SH-SY5Y (cell line): ENCODE data around the gene MCM7.

ENCODE experiments used
- GATA2 ChIP-seq: IDR thresholded peaks from 2 replicates; pipeline ENCODE4 v1.6.1; 2011; ENCODE audit warnings: mild to moderate bottlenecking, low read depth, low read length
- GATA3 ChIP-seq: IDR thresholded peaks from 2 replicates; pipeline ENCODE4 v1.6.1; 2011; ENCODE audit warnings: low read depth, mild to moderate bottlenecking, low read length, moderate library complexity

MCM7 gene

GRCh38 chr7:100107890-100108289 lies 6.7 kb upstream of the MCM7 start:
- no peak for TF ChIP-seq GATA2
- no peak for TF ChIP-seq GATA3

GRCh38 chr7:100107125-100107737 lies 6.0 kb upstream of the MCM7 start:
- no peak for TF ChIP-seq GATA3
- no peak for TF ChIP-seq GATA2

GRCh38 chr7:100106633-100107032 lies 5.4 kb upstream of the MCM7 start:
- TF ChIP-seq GATA2 (no peak), GATA3 (no peak)

GRCh38 chr7:100105534-100105933 lies 4.3 kb upstream of the MCM7 start:
- no peak for TF ChIP-seq GATA3
- TF ChIP-seq GATA2: no peak

- TF ChIP-seq GATA2: no peak
- TF ChIP-seq GATA3: no peak
Measured at GRCh38 chr7:100102950-100103840, 2.0 kb upstream of the MCM7 start.

GRCh38 chr7:100100420-100101015 lies 679 bp downstream of the MCM7 start:
- TF ChIP-seq GATA3 (no peak), GATA2 (no peak)

- no peak for TF ChIP-seq GATA2
- no peak for TF ChIP-seq GATA3
Measured at GRCh38 chr7:100099452-100099851, 1.7 kb downstream of the MCM7 start.

GRCh38 chr7:100098913-100099312 lies 2.3 kb downstream of the MCM7 start:
- TF ChIP-seq GATA3 (no peak), GATA2 (no peak)

- TF ChIP-seq GATA2 (no peak), GATA3 (no peak)
Measured at GRCh38 chr7:100095704-100096103, 5.5 kb downstream of the MCM7 start.

GRCh38 chr7:100095289-100095688 lies 5.9 kb downstream of the MCM7 start:
- TF ChIP-seq GATA3 (no peak), GATA2 (no peak)

- TF ChIP-seq GATA3: no peak
- no peak for TF ChIP-seq GATA2
Measured at GRCh38 chr7:100093925-100094486, 7.2 kb downstream of the MCM7 start.

- TF ChIP-seq GATA2 (no peak), GATA3 (no peak)
Measured at GRCh38 chr7:100093498-100093897, 7.7 kb downstream of the MCM7 start.

- TF ChIP-seq GATA3 (no peak), GATA2 (no peak)
Measured at GRCh38 chr7:100093054-100093453, 8.1 kb downstream of the MCM7 start.

GRCh38 chr7:100091411-100092181 lies 9.6 kb downstream of the MCM7 start:
- TF ChIP-seq GATA2 (no peak), GATA3 (no peak)
